NCI-H1105 (cell line): ENCODE measurements around the gene WWOX.
"Not testable (repeated sequence)": the region's sequence is repeated elsewhere in the genome, so short reads cannot be mapped to it uniquely, and the experiment has no call there.

Experiments used
- DNase-seq: peaks from one replicate; lab custom pipeline; 2025; lab: John Stamatoyannopoulos, UW

Gene WWOX

DNA sequence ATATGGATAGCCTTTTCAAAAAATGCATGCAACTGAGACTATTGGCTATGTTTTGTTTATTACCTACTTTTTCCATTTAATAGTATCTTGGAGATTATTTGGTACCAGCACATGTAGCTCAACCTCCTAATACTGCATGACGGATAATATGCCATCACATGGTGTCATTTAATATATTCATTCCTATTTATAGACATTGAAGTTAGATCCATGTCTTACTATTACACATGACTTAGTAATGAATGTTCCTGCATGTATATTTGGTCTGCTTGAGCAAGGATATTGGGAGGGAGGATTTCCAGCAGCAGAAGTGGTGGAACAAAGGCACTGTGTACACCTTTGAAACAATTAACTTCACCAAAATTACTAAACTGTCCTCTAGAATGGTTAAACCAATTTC lies 561.3 kb downstream of the WWOX start:
- DNase-seq = no peak

DNA sequence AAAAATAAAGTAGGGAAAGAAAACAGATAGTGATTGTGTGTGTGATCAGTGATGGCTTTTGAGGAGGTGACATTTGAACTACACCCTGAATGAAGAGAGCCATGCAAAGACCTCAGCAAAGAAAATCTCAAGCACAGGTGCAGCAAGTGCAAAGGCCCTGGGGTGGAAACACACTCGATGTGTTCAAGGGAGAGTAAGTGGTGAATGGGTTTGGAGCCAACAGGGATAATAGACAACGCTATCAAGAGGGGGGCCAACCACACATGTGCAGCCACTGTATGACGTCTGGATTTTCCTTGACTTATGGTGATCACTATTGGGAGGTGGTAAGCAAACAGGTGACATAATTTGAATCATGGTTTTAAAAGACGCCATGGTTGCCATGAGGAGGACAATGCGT lies 564.2 kb downstream of the WWOX start:
- DNase-seq = no peak

- DNase-seq = no peak
Observed at GRCh38 chr16:78664811-78665772, 565.6 kb downstream of the WWOX start.

DNA sequence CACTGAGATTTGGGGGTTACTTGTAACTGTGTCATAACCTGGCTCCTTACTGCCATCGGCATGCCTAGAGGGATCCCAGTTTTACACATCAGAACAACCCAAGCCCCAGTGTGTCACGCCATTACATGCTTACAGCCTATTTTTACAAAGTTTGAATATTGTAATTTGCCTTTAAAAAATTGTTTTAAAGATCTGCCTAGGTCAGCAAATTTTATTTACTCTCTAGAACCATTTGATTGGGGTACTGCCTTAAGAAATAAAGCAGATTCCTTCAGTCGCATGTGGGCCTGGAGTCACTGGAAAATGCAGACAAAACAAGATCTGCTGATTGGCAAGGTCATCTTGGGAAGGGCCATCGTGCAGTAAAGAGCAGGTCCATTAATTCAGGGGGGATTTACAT lies 566.9 kb downstream of the WWOX start:
- no peak for DNase-seq

- no peak for DNase-seq
Observed at GRCh38 chr16:78667675-78668074, 568.2 kb downstream of the WWOX start.

DNA sequence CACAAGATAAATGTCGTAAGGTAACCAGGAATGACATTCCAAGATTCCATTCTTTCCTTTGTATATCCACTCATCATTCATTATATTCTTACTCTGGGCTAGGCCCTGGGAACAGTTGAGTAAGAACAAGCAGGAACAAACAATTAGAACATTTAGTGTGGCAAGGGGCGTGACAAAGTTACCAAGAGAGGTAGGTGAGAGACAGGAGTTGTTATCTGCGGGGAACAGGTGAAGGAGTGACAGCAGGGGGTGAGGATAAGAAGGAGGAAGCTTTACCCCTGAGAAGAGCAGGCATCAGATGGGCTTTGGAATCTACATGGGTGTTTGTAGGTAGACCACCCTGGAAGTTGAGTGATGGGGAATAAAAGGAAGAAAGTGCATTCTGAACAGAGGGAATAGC lies 568.9 kb downstream of the WWOX start:
- no peak for DNase-seq

DNA sequence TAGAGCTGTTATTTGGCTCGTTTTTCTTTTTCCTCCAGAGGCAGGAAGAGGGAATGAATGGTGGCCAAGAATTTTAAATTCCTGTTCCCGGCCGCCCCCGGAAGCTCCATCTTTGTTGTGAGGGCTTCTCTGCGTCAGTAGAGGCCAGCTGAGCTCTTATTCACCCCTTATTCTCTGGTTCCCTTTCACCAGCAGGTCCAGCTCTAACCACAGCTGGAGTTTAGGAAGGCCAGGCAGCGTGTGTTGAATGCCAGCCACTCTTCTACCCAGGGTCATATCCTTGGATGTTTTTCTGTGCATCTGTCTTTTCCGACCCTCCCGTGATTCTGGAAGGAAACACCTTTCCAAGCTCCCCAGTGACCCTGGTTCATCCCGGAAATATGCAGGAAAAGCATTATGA lies 570.5 kb downstream of the WWOX start:
- no peak for DNase-seq

- no peak for DNase-seq
Observed at GRCh38 chr16:78672779-78673556, 573.5 kb downstream of the WWOX start.

DNA sequence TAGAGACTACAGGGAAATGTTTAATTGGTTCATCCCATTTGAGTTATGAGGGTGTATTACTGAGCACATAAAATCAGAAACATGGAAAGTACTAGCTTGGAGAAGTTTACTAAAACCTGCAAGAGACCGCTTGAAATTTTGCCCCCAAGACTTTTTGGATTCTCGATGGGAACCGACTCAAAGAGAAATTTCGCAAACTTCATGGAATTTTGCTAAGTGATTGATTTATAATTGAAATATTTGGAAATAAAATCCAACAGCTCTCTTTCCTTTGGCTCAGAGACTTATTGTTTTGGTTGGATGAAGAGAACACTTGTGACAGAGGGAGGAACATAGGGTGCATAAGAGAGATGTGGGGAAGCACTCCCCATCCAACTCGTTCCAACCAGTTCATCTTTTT lies 574.4 kb downstream of the WWOX start:
- no peak for DNase-seq

DNA sequence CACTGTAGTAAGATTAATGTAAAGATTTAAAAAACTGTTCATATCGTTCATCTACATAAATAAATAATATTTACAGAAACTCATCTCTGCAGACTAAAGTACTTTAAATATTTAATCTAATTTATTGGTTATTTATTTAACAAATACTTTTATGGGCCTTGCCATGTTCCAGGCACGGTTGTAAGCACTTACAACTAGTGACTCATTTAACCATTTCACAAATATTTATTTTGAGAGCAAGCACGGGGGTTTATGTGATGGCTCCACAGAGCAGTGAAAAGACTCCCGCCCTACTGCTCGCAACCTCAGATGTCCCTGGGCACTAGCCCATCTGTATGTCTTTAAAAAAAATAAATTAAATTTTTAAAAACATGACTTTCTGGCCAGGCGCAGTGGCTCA lies 575.9 kb downstream of the WWOX start:
- DNase-seq = no peak

DNA sequence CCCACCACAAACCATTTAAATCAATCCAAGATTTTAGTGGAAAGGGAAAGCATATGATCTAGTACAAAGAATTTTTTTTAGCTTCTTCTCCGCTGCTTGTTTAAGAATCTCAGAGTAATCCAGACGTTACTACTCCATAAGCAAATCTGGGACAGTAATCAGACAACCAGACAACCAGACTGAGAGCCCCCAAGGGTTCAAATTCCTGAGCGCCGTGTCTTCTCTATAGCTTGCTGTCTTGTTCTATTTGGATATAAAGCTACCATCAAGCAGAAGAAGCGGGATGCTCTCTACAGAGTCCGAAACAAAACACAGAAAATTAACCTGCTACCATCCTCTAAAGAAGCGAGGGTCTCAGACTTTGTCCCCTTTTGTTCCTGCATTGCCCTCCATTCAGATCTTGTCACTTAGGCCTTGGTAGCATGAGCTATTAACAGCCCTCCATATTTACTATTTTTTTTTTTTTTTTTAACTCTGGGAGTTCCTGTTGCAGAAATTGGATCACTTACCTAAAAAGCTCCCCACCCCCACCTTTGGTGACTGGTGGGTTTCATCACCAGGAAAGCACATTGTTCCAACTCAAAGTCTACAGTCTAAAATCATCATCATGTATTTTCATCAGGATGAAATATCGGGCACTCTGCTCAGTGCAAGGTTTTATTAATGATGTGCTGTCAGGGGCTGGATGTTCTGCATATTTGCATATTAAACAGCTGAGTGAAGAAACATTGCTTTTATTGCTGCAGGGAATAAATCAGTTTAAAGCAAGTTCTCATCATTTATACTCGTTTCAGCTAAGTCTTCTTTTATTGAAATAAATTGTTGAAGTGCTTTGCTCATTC lies 576.7 kb downstream of the WWOX start:
- DNase-seq = no peak

DNA sequence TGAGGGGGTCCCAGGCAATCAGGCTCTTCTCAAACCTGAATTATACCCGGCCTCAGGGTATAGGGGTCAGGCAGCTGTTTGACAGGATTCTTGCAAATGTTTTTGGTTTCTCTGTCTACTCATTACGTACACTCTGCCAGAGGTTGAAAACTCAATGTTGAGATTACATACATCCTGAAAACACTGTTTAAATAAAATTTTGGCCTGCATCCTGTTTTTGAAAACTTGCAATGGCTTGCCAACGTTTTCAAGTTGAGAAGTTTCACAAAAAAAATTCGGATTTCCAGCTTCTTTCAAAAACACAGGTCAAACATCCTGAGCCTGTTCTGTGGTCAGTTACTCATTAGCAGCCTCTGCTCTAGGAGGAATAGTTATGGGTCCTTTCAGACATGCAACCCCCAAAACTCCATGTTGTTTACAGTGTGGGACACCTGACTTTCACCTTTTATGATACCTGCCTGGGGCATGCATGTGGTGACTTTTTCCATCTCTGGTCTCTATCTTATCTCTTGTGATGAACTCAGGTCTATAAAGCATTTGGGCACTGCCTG lies 577.8 kb downstream of the WWOX start:
- DNase-seq = no peak

- DNase-seq = no peak
Observed at GRCh38 chr16:78679546-78679945, 580.1 kb downstream of the WWOX start.

GRCh38 chr16:78681743-78682142 lies 582.3 kb downstream of the WWOX start:
- no peak for DNase-seq

DNA sequence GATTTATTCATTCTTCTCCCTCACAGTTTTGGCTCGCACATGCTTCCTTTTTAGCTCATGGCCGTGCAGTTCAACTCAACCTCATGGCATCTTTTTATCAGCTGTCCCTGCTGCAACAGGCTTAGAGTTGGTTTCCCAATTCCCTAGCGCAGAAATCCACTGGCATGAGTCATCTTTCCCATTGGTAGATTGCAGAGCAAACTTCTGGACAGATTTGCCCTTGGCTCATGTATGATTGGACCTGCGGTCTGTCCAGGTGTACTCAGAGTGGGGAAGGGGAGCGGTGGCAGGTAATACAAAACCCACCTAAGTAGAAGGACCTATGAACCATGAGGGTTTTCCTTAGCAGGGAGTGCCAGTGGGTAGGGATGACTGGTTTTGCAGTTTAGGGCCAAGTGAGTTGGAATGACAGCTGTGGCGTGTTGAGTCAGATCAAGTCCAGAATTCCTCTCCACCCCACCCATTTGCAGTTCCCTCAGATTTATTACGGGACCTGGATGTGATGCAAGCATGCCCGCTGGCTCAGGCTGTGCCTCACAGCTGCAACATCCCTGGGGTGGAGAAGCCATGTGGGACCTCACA lies 584.7 kb downstream of the WWOX start:
- no peak for DNase-seq

- no peak for DNase-seq
Observed at GRCh38 chr16:78684655-78685375, 585.4 kb downstream of the WWOX start.

GRCh38 chr16:78686601-78687000 lies 587.1 kb downstream of the WWOX start:
- no peak for DNase-seq

- DNase-seq = no peak
Observed at GRCh38 chr16:78689028-78689427, 589.6 kb downstream of the WWOX start.

- DNase-seq = no peak
Observed at GRCh38 chr16:78689536-78689935, 590.1 kb downstream of the WWOX start.

GRCh38 chr16:78690510-78690909 lies 591.1 kb downstream of the WWOX start:
- no peak for DNase-seq

GRCh38 chr16:78691746-78692145 lies 592.3 kb downstream of the WWOX start:
- DNase-seq = not testable (repeated sequence)
